Naive thymus-derived CD8-positive, alpha-beta T cell (primary cell): ENCODE measurements around the gene LPP. TPM values are rescaled to one million over a fixed set of nuclear protein-coding genes. Genes with fewer than 3 reads are reported as not detected.

Source experiments
- ATAC-seq, 2 donors: fragments of 150-1000 bp; cut with Tn5 transposase in 1 of 2; sonication (Bioruptor Pico), chemical (Tn5 transposase) in 1 of 2; 1 replicate in 1 of 2; 2 replicates in 1 of 2; pipeline ENCODE4 v1.10.0; 2021; ENCODE audit warnings: mild to moderate bottlenecking in 2 of 2, moderate library complexity in 2 of 2
- POLR2A ChIA-PET: fragments of 350-600 bp; sonication (Branson Sonifier 250); formaldehyde crosslinking; loops from one replicate; lab custom pipeline; 2021; ENCODE audit warnings: antibody characterized with exemption; lab: Charles Lee
- DNase-seq, 10 donors: peaks; one replicate each; pipeline versions ENCODE4 v3.0.0 to v3.0.0-alpha.2; 2020 to 2022
- H3K27ac Mint-ChIP-seq, 10 donors: one replicate each; pipeline ENCODE4 v1.8.0; 2020 to 2022; ENCODE audit warnings: mild to moderate bottlenecking in 10 of 10, mixed read lengths in 10 of 10, moderate library complexity in 4 of 10, inconsistent platforms in 1 of 10
- H3K27me3 Mint-ChIP-seq, 5 donors: one replicate each; pipeline ENCODE4 v1.8.0; 2021 to 2022; ENCODE audit warnings: mixed read lengths in 5 of 5
- H3K36me3 Mint-ChIP-seq, 3 donors: one replicate each; pipeline ENCODE4 v1.8.0; 2020 to 2022; ENCODE audit warnings: mixed read lengths in 3 of 3, mild to moderate bottlenecking in 2 of 3, inconsistent platforms in 1 of 3
- H3K4me1 Mint-ChIP-seq, 4 donors: one replicate each; pipeline ENCODE4 v1.8.0; 2021 to 2022; ENCODE audit warnings: mixed read lengths in 4 of 4
- H3K4me3 Mint-ChIP-seq, 10 donors: one replicate each; pipeline ENCODE4 v1.8.0; 2020 to 2022; ENCODE audit warnings: mild to moderate bottlenecking in 10 of 10, mixed read lengths in 10 of 10, moderate library complexity in 6 of 10, inconsistent platforms in 1 of 10
- H3K9me3 Mint-ChIP-seq, 9 donors: one replicate each; pipeline ENCODE4 v1.8.0; 2020 to 2022; ENCODE audit warnings: mixed read lengths in 9 of 9, mild to moderate bottlenecking in 3 of 9, inconsistent platforms in 1 of 9, moderate library complexity in 1 of 9
- polyA plus RNA-seq, 3 donors: library from polyadenylated mRNA; unstranded; fragments of 300-500 nt; fragmentation: Illumina TruSeq; gene quantifications; one replicate each; pipeline ENCODE4 v1.2.3, GENCODE V29; 2021
- total RNA-seq, 8 experiments: library from RNA in 2 of 8; stranded (reverse) in 2 of 8; gene quantifications; one replicate each; pipeline ENCODE4 v1.2.3 and lab custom pipeline; 2021 to 2026

LPP gene
- total and polyA plus RNA-seq, 5 experiments from 2014 or later, result 4.9 to 12.5 (median 7.7) TPM

DNA sequence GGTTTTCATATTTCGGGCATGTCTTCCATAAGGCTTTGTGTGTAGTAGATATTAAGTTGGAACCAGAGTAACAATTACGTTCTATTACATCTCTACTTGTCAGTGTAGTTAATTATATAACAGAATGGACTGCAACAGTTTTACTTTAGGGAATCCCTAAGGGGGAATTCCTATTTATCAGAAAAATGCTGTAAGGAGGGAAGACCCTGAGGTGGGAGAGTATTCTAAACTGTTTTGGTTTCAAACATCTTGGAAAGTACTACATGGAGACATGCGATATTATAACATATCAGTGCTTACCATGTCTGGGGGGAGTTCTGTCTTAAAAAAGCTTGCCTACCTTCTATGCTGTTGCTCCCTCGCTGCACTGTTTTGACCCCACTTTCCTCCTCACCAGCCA, 238.1 kb downstream of the LPP start:
- POLR2A ChIA-PET, result no interaction called here
- H3K27me3 Mint-ChIP-seq, result no peaks in the 10 kb centered on the region
- ATAC-seq, result no peak
- no peaks in the 10 kb centered on the region for H3K9me3 Mint-ChIP-seq
- H3K36me3 Mint-ChIP-seq, result peaks cover 0 to 2% (median 0%) of the 10 kb centered on the region in 3 donors
- H3K27ac Mint-ChIP-seq, result peak overlapping the region in 1 of 10 donors; percentile 81
- peaks cover 3 to 60% (median 11%) of the 10 kb centered on the region in 4 donors for H3K4me1 Mint-ChIP-seq
- H3K4me3 Mint-ChIP-seq, result no peak overlapping the region
- no peak for DNase-seq

DNA sequence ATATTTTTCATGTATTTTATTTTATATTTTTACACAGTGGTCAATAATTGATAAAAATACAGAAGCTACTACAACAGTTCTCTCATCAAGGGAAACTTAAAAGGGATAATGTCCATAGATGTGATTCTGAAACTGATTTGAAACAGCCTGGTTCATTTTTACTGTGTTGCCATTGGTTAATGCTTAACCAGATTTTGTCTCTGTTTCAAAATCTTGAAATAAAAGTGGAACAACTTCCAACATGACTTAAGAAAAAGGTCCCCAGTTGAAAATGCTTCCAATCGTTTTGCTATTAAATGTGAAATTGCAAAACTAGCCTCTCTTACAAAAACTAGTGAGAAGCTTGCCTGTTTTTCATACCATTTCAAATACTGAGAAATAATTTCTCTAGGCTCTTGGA, 240.7 kb downstream of the LPP start:
- POLR2A ChIA-PET, result no interaction called here
- H3K27ac Mint-ChIP-seq, result no peak overlapping the region
- H3K4me1 Mint-ChIP-seq, result peaks cover 6 to 63% (median 18%) of the 10 kb centered on the region in 4 donors
- no peaks in the 10 kb centered on the region for H3K9me3 Mint-ChIP-seq
- H3K4me3 Mint-ChIP-seq, result no peak overlapping the region
- H3K27me3 Mint-ChIP-seq, result no peaks in the 10 kb centered on the region
- DNase-seq, result no peak
- ATAC-seq, result no peak
- peaks cover 0 to 2% (median 0%) of the 10 kb centered on the region in 3 donors for H3K36me3 Mint-ChIP-seq

DNA sequence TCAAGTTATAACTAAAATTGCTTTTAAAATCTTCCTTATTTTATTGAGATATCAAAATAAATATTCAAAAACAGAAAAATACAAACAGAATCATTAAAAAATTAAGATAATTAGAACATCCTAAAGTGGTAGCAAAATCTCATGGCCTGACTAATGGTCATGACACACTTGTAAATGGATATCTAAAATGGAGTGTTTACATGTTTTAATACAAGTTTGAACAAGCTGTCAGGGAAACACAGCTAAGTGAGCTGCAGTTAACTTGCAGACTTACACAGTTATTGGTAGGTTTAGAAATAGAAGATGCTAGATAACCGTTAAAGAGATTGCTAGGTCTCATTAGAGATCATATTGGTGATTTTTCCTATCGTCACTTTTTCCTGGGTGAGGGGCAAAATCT, 242.3 kb downstream of the LPP start:
- ATAC-seq, result no peak
- Mint-ChIP-seq H3K4me1 (peaks cover 8 to 63% (median 17%) of the 10 kb centered on the region in 4 donors), H3K27ac (peak overlapping the region in 1 of 10 donors; percentile 70)

DNA sequence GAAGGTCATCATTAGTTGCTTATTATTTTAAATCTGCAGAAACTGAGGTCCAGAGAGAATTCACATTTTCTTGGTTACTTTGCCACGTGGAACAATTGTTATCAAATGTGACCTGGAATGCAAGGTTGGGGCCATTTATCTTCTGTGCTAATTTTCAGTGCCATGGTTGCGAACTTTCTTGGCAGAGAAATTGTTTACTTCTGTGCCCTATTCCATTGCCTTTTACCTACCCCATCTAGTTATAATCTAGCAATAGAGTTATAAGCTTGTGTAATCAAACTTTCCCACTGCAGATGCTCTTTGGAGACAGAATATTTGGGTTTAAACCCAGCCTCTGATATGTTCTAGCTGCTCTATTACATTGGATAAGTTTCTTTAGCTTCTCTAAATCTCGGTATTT, 242.9 kb downstream of the LPP start:
- H3K27ac Mint-ChIP-seq, result peak overlapping the region in 4 of 10 donors; percentile 2 to 85 (median 75)
- no peaks in the 10 kb centered on the region for H3K27me3 Mint-ChIP-seq
- ATAC-seq (no peak), DNase-seq (no peak)
- H3K4me1 Mint-ChIP-seq, result peaks cover 8 to 62% (median 17%) of the 10 kb centered on the region in 4 donors
- H3K36me3 Mint-ChIP-seq, result peaks cover 0 to 2% (median 0%) of the 10 kb centered on the region in 3 donors
- peaks cover 0 to 4% (median 0%) of the 10 kb centered on the region in 9 donors for H3K9me3 Mint-ChIP-seq
- POLR2A ChIA-PET, result no interaction called here
- H3K4me3 Mint-ChIP-seq, result peak overlapping the region in 3 of 10 donors; percentile 44 to 80 (median 72)

More for the DNA sequence above, 242.3 kb downstream of the LPP start:
- POLR2A ChIA-PET, result no interaction called here
- peaks cover 0 to 2% (median 0%) of the 10 kb centered on the region in 3 donors for H3K36me3 Mint-ChIP-seq
- H3K27me3 Mint-ChIP-seq, result no peaks in the 10 kb centered on the region
- no peaks in the 10 kb centered on the region for H3K9me3 Mint-ChIP-seq
- DNase-seq, result no peak
- H3K4me3 Mint-ChIP-seq, result no peak overlapping the region

DNA sequence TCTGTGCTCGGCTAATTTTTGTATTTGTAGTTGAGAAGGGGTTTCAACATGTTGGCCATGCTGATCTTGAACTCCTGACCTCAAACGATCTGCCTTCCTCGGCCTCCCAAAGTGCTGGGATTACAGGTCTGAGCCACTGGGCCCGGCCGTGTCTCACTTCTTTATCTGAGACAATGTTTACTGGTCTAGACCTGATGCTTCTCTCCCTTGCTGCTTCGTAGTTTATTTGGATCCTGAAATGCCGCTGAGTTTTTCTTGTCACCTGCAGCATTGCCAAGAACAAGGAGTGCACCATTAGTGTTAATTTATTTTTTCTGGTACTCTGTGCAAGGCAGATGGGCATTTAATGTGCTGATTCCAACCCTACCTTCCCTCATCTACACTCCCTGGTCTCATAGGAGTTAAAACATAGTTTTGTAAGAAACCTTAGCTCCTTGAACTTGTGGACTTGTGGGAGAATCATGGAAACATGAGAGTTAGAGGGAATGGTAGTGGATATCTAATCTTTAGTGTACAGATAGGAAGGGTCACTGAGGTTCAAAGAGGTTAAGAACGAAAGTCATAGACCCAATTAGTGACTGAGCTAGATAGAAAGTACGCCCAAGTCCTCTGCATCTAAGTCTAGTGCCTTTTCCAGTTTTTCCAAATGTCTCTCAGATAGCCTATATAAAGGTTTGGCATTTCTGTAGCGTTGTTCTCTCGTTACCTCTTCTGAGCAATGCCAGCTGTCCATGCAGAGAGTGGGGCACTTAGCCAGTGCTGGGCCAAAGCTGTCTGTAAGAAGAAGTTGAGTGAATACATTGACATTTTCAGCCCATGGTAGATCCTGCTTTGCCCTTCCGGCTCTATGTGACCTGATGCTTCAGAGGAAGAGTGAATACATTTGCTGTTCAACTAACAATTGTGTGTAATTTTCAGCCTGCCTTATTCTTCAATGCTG, 244.1 kb downstream of the LPP start:
- H3K9me3 Mint-ChIP-seq, result peaks cover 0 to 13% (median 0%) of the 10 kb centered on the region in 9 donors
- DNase-seq, result no peak
- peak overlapping the region in 3 of 10 donors; percentile 48 to 85 (median 70) for H3K27ac Mint-ChIP-seq
- no peak for ATAC-seq
- H3K4me1 Mint-ChIP-seq, result peaks cover 13 to 64% (median 25%) of the 10 kb centered on the region in 4 donors
- no peaks in the 10 kb centered on the region for H3K27me3 Mint-ChIP-seq
- H3K4me3 Mint-ChIP-seq, result peak overlapping the region in 8 of 10 donors; percentile 4 to 80 (median 44)
- POLR2A ChIA-PET, result no interaction called here
- H3K36me3 Mint-ChIP-seq, result no peaks in the 10 kb centered on the region

DNA sequence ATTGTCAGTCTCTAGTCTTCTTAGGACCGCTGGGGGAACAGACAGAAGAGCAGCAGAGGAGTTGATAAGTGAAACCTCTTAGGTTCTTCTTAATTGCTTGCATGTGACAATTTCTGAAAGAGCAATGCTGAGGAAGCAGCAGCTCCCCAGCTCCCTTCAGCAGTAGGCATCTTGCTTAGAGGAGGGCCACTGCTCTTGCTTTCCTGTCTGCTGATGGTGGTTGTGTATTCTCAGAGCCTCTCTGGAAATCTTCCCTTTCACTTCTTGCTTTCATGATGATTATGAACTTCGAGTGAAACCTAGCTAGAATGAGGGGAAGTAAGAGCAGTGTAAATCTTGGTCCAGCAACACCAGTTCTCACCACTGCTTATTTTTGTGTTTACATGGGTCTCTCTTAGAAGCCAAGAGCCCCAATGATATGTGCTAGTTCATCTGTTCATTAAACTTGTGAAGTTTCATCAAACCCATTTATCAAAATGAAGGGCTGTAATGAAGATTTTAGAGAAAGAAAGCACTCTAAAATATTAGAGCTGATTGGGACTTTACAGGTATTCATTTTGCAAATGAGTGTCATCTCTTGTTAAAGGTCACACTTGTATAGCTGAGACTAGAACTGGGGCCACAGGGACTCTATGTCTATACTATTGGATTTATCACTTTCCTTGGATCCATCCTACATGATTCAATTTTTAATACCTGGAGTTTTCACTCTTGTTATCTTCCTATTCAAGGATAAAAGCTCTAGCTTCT, 246.7 kb downstream of the LPP start:
- peaks cover 13 to 84% (median 26%) of the 10 kb centered on the region in 4 donors for H3K4me1 Mint-ChIP-seq
- DNase-seq, result no peak
- H3K27ac Mint-ChIP-seq, result peak overlapping the region in 3 of 10 donors; percentile 12 to 85 (median 61)

GRCh38 chr3:188401244-188401993, 247.5 kb downstream of the LPP start:
- peaks cover 0 to 11% (median 7%) of the 10 kb centered on the region in 3 donors for H3K36me3 Mint-ChIP-seq
- H3K9me3 Mint-ChIP-seq, result peaks cover 0 to 13% (median 0%) of the 10 kb centered on the region in 9 donors
- H3K4me1 Mint-ChIP-seq, result peaks cover 13 to 79% (median 26%) of the 10 kb centered on the region in 4 donors
- H3K4me3 Mint-ChIP-seq, result no peak overlapping the region
- no peak for DNase-seq
- H3K27me3 Mint-ChIP-seq, result no peaks in the 10 kb centered on the region
- no peak for ATAC-seq
- peak overlapping the region in 1 of 10 donors; percentile 85 for H3K27ac Mint-ChIP-seq
- POLR2A ChIA-PET, result no interaction called here

More for the DNA sequence above, 246.7 kb downstream of the LPP start:
- peaks cover 0 to 4% (median under 1%) of the 10 kb centered on the region in 3 donors for H3K36me3 Mint-ChIP-seq
- H3K4me3 Mint-ChIP-seq, result no peak overlapping the region
- ATAC-seq, result peak; percentile 16 to 61
- H3K27me3 Mint-ChIP-seq, result no peaks in the 10 kb centered on the region
- POLR2A ChIA-PET, result no interaction called here
- H3K9me3 Mint-ChIP-seq, result peaks cover 0 to 13% (median 0%) of the 10 kb centered on the region in 9 donors

GRCh38 chr3:188402229-188402628, 248.3 kb downstream of the LPP start:
- Mint-ChIP-seq H3K27me3 (no peaks in the 10 kb centered on the region), H3K27ac (no peak overlapping the region), H3K4me1 (peaks cover 12 to 71% (median 25%) of the 10 kb centered on the region in 4 donors)

DNA sequence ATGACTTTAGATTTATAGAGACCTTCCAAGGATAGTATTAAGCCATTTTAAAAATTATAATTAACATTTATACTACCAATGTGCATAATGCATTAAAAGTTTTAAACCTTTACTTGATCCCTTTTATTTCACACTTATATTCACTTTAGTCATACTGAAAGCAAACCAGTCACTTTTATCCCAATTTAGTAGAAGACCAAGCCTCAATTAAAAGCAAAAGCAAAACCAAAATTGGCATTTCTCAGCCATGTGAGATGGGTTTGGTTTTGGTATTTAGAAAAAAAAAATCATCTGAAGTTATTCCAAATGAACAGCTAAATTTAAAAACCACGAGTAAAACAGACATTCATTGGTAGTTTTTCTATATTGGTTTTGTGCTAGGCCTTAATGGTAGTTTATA, 249.4 kb downstream of the LPP start:
- no peak for ATAC-seq
- Mint-ChIP-seq H3K9me3 (peaks cover 0 to 13% (median 0%) of the 10 kb centered on the region in 9 donors), H3K4me1 (peaks cover 11 to 60% (median 19%) of the 10 kb centered on the region in 4 donors), H3K4me3 (no peak overlapping the region), H3K27me3 (no peaks in the 10 kb centered on the region), H3K27ac (peak overlapping the region in 2 of 10 donors; percentile 23 to 31), H3K36me3 (peaks cover 0 to 23% (median 22%) of the 10 kb centered on the region in 3 donors)
- POLR2A ChIA-PET, result no interaction called here
- no peak for DNase-seq

More at GRCh38 chr3:188402229-188402628, 248.3 kb downstream of the LPP start:
- peaks cover 0 to 13% (median 0%) of the 10 kb centered on the region in 9 donors for H3K9me3 Mint-ChIP-seq
- no peak overlapping the region for H3K4me3 Mint-ChIP-seq
- no peak for DNase-seq
- ATAC-seq, result no peak
- H3K36me3 Mint-ChIP-seq, result peaks cover 0 to 18% (median 13%) of the 10 kb centered on the region in 3 donors
- POLR2A ChIA-PET, result no interaction called here

GRCh38 chr3:188404124-188404523, 250.2 kb downstream of the LPP start:
- Mint-ChIP-seq H3K36me3 (peaks cover 0 to 25% (median 22%) of the 10 kb centered on the region in 3 donors), H3K4me1 (peaks cover 9 to 53% (median 19%) of the 10 kb centered on the region in 4 donors), H3K4me3 (no peak overlapping the region), H3K9me3 (peaks cover 0 to 13% (median 0%) of the 10 kb centered on the region in 9 donors), H3K27me3 (no peaks in the 10 kb centered on the region), H3K27ac (peak overlapping the region in 3 of 10 donors; percentile 31 to 57 (median 53))
- ATAC-seq, result no peak
- POLR2A ChIA-PET, result no interaction called here
- no peak for DNase-seq

DNA sequence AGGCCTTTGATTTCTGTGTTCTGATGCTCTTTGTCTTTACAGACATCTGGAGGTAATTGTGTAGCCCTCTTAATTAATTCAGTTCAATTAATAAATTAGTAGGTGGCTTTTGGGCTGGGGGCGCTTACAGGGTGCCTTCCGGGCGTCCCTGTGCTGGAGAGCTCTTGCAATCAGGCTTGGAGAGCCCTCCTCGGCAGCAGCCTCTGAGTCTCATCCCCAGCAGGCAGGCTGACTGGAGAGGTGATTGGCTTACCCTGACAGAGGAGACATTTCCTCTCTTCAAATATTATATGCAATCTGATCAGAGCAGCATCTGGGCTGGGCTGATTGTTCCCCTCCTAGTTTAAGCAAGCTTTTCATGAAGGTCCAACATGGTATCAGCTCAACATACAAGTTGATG, 250.7 kb downstream of the LPP start:
- POLR2A ChIA-PET, result no interaction called here
- ATAC-seq, result no peak
- no peaks in the 10 kb centered on the region for H3K27me3 Mint-ChIP-seq

More for the DNA sequence above, 250.7 kb downstream of the LPP start:
- DNase-seq, result no peak
- H3K27ac Mint-ChIP-seq, result peak overlapping the region in 1 of 10 donors; percentile 57
- H3K36me3 Mint-ChIP-seq, result peaks cover 0 to 25% (median 22%) of the 10 kb centered on the region in 3 donors
- no peak overlapping the region for H3K4me3 Mint-ChIP-seq
- peaks cover 9 to 51% (median 18%) of the 10 kb centered on the region in 4 donors for H3K4me1 Mint-ChIP-seq
- H3K9me3 Mint-ChIP-seq, result peaks cover 0 to 13% (median 0%) of the 10 kb centered on the region in 9 donors
